OCI-LY1 (cell line): ENCODE data around the gene GPRASP3.

Experiments
- CTCF ChIP-seq: fragments of 200-600 bp; sonication (generic), shearing (Covaris generic); IDR thresholded peaks from 2 replicates; pipeline ENCODE4 v1.5.1; 2017; ENCODE audit warnings: mild to moderate bottlenecking, antibody characterized with exemption, low read length, moderate library complexity, mixed read lengths
- EZH2 ChIP-seq: fragments of 200-600 bp; sonication (generic), shearing (Covaris generic); IDR thresholded peaks from 2 replicates; pipeline ENCODE4 v1.8.0; 2017; ENCODE audit warnings: borderline replicate concordance, mixed run types, mild to moderate bottlenecking, antibody characterized with exemption, low read length, moderate library complexity, mixed read lengths

- TF ChIP-seq EZH2 (no peak), CTCF (no peak)
These were observed 23.8 kb downstream of the GPRASP3 start for GRCh38 chrX:102744307-102744706.
